GM19372 (cell line): ENCODE data around the gene ATF2.
"Not testable (repeated sequence)": the region's sequence is repeated elsewhere in the genome, so short reads cannot be mapped to it uniquely, and the experiment has no call there.

ENCODE experiments used
- ATAC-seq: cut with Tn5 transposase; IDR thresholded peaks from one replicate; pipeline ENCODE4 v1.9.1; 2021; ENCODE audit warnings: mild to moderate bottlenecking, low read depth, moderate library complexity; ENCODE audit not compliant: unreplicated experiment

ATF2 gene

GRCh38 chr2:175167076-175167791 lies 769 bp downstream of the ATF2 start:
- ATAC-seq: no peak

GRCh38 chr2:175166216-175166824 lies 1.7 kb downstream of the ATF2 start:
- no peak for ATAC-seq

GRCh38 chr2:175164235-175164634 lies 3.8 kb downstream of the ATF2 start:
- ATAC-seq: no peak

DNA sequence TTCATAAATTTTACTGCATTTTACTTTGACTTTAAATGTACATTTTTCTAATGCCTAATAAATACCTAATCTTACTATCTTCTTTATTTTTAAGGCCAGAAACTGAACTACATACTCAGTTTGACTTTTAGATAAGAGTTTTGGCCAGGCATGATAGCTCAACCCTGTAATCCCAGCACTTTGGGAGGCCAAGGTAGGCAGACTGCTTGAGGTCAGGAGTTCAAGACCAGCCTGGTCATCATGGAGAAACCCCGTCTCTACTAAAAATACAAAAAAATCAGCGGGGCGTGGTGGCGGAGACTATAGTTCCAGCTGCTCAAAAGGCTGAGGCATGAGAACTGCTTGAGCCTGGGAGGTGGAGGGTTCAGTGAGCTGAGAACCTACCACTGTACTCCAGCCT lies 9.1 kb downstream of the ATF2 start:
- no peak for ATAC-seq

DNA sequence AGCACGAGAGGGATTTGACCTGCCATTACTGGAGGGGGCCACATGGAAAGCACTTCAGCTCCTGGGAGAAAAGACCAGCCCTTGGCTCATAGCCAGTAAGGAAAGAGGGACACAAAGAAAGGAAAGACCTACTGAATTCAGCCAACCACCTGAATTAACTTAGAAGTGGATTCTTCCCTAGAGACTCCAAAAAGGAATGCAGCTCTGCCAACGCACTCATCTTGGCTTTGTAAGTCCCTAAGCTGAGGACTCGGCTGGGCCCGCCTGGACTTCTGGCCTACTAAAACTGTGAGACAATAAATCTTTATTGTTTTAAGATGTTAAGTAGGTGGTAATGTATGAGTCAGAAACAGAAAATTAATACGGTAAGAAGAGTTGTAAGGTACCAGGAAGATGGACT lies 11.5 kb downstream of the ATF2 start:
- ATAC-seq: no peak

DNA sequence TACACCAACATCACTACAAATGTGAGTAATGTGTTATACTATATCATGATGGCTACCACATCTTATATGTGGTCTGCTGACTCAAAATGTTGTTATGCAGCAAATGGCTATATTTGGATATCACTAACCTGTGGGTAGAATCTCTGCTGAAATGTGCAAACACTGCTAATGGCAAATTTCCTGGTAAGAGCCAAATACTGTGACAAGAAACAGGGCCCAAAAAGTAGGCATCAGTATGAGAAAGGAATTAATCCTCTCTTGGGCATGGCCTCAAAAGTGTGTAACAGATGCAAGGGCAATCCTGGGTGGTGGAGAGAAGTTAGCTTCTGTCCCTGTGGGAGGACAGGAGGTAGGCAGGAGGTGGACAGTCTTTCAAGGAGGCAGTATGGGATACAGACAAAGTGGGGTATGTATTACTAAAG lies 13.3 kb downstream of the ATF2 start:
- ATAC-seq: no peak

DNA sequence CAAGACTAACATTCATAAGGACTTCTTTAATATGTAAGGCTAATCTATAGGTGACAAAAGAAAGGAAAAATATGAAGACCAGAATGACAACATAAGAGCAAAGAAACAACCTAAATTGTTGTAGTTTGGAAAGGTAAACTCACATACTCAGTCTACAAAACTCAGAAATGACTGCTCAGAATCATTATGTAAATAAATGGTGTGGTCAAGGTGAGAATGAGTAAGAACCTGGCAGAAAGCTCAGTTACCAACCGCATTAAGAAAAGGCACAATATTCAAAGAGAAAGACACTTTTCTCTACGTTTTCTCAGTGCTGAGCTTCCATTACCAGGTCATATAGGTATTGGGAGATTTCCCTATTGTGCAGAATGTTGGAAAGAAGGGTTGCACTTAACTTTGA lies 15.8 kb downstream of the ATF2 start:
- peak; percentile 75 for ATAC-seq

- no peak for ATAC-seq
Observed at GRCh38 chr2:175151791-175152190, 16.2 kb downstream of the ATF2 start.

GRCh38 chr2:175147186-175147585 lies 20.8 kb downstream of the ATF2 start:
- no peak for ATAC-seq

DNA sequence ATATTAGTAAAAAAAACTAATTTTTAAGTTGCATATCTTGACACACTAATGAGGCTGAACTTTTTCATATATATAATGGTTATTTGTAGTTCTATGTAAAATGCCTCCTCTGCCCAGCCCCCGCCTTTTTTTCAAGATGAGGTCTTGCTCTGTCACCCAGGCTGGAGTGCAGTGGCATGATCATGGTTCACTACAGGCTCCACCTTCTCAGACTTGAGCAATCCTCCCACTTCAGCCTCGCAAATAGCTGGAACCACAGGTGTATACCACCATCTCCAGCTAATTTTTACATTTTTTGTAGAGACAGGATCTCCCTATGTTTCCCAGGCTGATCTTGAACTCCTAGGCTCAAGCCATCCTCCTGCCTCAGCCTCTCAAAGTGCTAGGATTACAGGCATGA lies 24.3 kb downstream of the ATF2 start:
- no peak for ATAC-seq

DNA sequence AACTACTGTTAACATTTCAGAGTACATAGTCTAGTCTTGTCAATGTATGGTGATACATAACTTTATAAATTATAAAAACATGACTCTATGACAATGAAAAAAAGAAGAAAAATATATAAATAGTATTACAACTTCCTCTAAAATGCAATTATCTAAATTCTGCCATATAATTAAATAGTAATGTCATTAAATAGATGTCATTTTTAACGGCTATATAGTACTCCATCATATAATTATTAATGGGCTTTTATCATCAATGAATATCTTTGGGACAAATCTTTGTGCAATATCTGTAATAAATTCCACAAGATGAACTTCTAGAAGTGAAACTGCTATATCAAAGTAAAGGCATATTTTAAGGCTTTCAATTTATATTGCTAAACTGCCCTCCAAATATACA lies 24.8 kb downstream of the ATF2 start:
- ATAC-seq: no peak

- ATAC-seq: no peak
Observed at GRCh38 chr2:175140332-175140731, 27.7 kb downstream of the ATF2 start.

DNA sequence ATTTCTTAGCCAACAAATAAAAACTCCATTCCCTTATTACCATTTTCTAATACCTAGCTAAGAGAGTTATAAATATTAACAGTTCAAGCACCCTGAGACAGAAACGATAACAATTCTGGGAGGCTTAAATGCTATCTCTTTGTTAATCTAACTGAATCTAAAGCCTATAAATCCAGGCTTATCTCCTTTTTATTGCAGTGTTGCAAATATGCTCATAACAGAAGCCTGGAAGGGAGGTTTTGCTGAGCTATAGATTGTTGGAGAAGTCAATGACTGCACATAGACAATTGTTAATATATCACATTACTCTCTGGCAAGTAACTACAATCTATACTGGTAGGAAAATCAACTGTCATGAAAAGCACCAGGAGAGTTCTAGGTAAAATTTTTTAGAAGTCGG lies 30.2 kb downstream of the ATF2 start:
- no peak for ATAC-seq

DNA sequence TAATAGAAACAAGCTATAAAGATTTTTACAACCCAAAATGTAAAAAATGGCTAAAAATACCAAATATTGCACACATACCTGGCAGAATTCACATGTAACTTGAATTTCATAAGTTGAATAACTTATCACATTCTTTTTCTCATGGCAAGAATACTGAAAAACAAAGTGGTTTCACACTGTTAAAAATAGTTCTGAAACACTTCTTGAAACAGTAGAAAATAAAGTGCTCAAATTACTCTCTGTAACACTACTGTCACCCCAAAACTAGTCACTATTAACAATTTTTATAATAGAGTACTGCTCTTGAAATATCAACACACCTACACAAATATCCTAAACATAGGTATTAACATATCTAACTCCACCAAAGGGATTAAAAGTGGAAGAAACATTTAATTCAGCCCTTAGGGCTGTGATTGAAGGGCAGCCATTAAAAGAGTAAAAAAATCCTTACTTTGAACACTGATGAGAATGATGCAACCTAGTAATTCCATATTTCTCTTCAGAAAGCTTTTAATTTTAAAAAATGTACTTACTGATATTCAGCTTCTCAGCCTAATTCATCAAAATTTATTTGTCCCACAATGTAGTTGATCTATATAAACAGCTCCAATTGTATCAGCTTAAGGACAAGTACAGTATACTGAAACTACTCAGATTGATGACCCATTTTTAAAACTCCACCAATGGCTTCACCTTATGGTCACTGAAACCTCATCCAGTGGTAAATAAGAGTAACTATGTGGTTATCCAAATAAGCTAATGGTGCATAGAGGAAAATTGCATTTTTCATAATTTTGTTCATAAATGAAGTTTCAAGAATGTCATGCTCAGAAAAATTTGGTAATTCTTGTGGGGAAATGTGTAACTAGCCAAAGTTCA lies 31.4 kb downstream of the ATF2 start:
- peak; percentile 74 for ATAC-seq

DNA sequence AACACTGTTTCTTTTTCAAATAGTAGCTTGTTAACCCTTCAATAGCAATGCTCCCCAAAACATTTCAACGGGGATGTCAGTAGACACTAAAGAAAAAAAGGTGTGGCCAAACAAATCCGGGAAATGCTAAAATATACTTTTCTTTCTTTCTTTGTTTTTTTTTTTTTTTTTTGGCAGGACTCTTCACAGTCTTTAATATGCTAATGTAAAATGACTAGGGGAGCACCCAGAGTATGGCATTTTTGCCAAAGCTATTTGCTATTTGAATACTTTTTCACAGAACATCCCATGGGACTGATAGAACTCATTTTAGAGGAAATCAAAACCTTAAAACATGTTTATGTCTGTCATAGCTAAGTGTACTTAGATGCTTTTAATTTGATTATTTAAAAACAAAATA lies 32.1 kb downstream of the ATF2 start:
- ATAC-seq: no peak

GRCh38 chr2:175135177-175135576 lies 32.8 kb downstream of the ATF2 start:
- no peak for ATAC-seq

- no peak for ATAC-seq
Observed at GRCh38 chr2:175131252-175131651, 36.8 kb downstream of the ATF2 start.

GRCh38 chr2:175126661-175127060 lies 41.3 kb downstream of the ATF2 start:
- no peak for ATAC-seq

DNA sequence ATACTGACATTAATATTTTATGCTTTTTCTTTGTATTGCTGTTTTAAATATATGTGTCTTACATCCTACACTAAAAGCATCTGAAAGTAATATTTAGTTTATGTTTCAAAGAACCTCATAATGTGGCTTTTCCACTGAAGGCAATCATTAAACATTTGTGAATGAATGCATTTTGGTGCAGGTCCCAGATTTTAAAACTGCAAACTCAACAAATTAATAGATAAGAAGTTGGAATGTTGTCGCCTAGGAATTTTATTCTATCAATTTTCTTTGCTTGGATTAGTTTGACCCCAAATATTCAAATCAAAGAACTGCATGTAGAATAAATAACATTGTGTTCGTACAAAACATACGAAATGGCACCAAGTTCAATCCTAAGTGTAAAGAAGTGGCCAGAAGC lies 44.7 kb downstream of the ATF2 start:
- no peak for ATAC-seq

GRCh38 chr2:175111200-175111657 lies 56.8 kb downstream of the ATF2 start:
- ATAC-seq: no peak

DNA sequence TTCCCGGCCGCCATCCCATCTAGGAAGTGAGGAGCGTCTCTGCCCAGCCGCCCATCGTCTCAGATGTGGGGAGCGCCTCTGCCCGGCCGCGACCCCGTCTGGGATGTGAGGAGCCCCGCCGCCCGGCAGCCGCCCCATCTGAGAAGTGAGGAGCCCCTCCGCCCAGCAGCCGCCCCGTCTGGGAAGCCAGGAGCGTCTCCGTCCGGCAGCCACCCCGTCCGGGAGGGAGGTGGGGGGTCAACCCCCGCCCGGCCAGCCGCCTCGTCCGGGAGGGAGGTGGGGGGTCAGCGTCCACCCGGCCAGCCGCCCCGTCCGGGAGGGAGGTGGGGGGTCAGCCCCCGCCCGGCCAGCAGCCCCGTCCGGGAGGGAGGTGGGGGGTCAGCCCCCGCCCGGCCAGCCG lies 59.9 kb downstream of the ATF2 start:
- ATAC-seq: not testable (repeated sequence)
